Activated CD4-positive, alpha-beta T cell treated with anti-CD3 and anti-CD28 coated beads for 48 hours (primary cell): ENCODE measurements around the gene IL31.
"Not testable (repeated sequence)": the region's sequence is repeated elsewhere in the genome, so short reads cannot be mapped to it uniquely, and the experiment has no call there.

Source experiments
- DNase-seq: peaks from one replicate; pipeline ENCODE4 v3.0.0-alpha.2; 2020

The IL31 gene

DNA sequence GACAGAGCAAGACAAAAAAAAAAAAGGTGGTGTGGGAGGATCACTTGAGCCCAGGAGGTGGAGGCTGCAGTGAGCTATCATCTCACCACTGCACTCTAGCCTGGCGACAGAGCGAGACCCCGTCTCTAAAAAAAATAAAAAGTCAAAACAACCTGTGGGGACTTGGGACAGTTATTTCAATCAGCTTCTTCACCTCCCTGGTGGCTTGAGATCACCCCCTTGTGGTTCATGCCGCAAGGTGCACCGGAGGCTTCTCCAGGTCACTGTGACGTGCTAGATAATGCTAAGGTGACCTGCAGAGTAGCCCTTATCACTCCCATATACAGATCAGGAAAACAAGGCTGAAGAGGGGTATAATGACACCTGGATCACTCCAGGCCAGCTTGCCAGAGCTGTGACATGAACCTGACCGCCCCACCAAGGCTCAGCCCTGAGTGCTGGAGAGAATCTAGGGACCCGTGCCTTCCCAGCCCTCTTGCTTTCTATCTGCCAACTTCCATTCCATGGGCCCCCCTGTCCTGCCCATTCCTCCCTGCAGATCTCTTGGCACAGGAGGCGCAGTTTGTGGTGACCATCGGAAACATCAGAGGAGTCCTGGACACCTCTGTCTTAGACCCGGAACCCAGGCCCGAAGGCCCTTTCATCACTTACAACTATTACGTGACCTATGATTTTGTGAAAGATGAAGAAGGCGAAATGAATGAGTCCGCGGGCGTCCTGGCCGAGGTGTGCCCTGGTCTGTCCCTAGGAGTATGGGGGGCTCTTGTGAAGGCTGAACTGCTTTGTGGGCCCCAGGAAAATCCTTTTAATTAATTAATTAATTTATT is 17.0 kb upstream of the IL31 start:
- peak; percentile 85 for DNase-seq

DNA sequence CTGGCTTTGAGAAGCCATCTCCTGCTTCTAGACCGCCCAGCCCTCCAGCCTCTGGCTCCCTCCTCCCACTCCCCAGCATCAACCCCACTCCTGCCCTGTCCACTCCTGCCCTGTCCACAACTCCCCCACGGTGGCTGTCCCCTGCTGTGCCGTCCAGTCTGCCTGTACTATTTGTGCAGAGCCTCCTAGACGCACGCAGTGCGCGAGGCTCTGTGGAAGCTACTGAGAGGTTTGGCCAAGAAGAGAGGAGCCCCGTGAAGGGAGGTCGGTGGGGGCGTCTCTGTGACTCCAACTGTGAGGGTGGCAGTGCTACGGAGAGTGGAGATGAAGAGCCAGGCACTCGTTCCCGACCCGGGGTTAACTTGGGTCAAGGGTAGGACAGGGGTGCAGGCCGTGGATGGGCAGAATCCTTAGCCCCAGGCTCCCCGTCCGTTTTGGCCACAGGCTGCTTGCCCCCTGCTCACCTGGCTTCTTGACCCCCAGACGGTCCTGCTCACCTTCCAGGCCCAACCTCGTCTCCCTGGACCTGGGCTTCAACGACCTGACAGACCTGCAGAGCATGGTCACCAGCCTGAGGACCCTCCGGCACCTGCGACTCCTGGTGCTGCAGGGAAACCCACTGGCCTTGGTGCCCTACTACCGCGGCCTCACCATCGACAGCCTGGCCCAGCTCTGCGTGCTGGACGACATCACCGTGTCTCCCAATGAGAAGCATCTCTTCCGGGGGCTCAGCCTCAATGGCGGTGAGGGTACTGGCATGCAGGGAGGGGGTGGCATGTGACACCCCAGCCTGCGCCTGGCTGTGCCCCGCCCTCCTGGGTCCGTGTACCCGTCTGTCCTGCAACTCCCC is 15.8 kb upstream of the IL31 start:
- no peak for DNase-seq

DNA sequence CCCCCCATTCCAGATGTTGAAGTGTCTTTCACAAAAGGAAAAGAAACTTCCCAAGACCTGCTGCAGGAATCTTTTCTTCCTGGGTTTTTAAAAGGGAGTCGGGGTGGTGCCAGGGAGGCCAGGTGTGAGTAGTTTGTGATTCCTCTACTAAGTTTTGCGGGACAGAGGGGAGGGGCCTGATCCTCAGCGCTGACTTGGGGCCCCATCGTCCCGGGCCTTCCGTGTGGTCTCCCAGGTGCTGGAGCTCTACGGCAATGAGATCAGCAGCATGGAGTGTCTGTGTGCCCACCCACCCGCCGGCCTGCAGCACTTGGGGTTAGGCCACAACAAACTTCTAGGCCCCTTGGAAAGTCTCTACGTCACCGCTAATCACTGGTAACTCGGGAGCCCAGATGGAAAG is 13.4 kb upstream of the IL31 start:
- DNase-seq, result no peak

- no peak for DNase-seq
Measured at GRCh38 chr12:122185494-122186082, 11.6 kb upstream of the IL31 start.

- no peak for DNase-seq
Measured at GRCh38 chr12:122185079-122185478, 11.1 kb upstream of the IL31 start.

GRCh38 chr12:122184517-122184916 is 10.5 kb upstream of the IL31 start:
- DNase-seq, result no peak

DNA sequence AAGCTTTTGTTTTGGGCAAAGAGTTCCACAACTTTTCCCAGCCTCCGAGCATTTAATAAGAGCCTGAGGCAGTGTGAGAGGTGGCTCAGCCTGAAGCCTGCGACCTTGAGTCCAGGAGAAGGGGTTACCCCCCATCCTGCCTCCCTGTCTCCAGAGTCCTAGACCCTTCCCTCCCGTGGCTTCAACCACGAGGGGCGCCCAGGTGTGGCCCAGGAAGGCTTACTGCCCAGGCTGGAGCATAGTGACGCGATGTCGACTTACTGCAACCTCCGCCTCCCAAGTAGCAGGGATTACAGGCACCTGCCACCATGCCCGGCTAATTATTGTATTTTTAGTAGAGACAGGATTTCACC is 9.5 kb upstream of the IL31 start:
- no peak for DNase-seq

GRCh38 chr12:122182887-122183587 is 9.0 kb upstream of the IL31 start, which contains the start of gene LRRC43:
LRRC43 (plus strand) TSS chr12:122183123; CDS start chr12:122183145, 22 bp downstream.
- DNase-seq, result peak; percentile 32

DNA sequence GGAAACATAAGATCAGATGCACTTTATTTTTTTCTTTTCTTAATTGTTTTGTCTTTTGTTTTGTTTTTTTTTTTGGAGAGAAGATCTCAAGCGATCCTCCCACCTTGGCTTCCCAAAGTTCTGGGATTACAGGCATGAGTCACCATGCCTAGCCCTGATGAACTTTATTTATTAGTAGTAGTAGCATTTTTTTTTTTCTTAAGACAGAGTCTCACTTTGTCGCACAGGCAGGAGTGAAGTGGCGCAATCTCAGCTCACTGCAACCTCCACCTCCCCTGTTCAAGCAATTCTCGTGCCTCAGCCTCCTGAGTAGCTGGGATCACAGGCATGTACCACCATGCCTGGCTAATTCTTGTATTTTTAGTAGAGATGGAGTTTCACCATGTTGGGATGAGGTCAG is 2.5 kb upstream of the IL31 start:
- DNase-seq, result not testable (repeated sequence)

- DNase-seq, result no peak
Measured at GRCh38 chr12:122172262-122172939, 1.6 kb downstream of the IL31 start.

DNA sequence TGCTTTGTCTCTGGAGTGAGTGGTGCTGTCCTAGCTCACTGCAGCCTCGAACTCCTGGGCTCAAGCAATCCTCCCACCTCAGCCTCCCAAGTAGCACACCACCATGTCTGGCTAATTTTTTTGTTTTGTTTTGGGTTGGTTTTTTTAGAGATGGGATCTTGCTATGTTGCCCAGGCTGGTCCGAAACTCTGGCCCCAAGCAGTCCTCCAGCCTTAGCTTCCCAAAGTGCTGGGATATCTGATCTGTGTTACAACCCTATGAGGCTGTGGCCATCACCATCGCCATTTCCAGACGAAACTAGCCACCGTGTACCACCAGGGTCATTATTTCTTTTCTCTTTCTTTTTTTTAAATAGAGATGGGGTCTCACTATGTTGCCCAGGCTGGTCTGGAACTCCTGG is 2.6 kb downstream of the IL31 start:
- no peak for DNase-seq

DNA sequence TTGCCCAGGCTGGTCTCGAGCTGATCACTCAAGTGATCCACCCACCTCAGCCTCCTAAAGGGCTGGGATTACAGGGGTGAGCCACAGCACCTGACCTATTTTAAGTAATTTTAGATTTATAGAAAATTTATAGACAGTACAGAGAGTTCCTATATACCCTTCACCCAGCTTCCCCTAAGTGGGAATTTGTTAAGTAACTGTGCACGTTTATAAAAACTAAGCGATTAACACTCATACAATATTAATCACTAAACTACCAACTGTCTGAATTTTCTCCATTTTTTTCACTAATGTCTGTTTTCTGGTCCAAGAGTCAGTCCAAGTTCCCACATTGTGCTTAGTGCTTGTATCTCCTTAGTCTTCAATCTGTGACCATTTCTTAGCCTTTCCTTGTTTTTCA is 5.5 kb downstream of the IL31 start:
- DNase-seq, result no peak

GRCh38 chr12:122167356-122167925 is 6.6 kb downstream of the IL31 start:
- DNase-seq, result no peak

GRCh38 chr12:122166422-122167349 is 7.3 kb downstream of the IL31 start:
- peak; percentile 74 for DNase-seq

GRCh38 chr12:122162976-122163375 is 11.0 kb downstream of the IL31 start:
- no peak for DNase-seq

GRCh38 chr12:122161682-122162081 is 12.3 kb downstream of the IL31 start:
- no peak for DNase-seq

DNA sequence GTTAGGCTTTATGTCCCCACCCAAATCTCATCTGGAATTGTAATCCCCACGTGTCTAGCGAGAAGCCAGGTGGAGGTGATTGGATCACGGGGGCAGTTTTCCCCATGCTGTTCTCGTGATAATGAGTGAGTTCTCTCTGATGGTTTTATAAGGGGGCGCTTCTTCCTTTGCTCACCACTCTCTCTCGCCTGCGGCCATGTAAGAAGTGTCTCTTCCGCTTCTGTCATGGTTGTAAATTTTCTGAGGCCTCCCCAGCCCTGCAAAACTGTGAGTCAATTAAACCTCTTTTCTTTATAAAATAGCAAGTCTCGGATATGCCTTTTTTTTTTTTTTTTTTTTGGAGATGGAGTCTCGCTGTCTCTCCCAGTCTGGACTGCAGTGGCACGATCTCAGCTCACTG is 13.3 kb downstream of the IL31 start:
- no peak for DNase-seq

DNA sequence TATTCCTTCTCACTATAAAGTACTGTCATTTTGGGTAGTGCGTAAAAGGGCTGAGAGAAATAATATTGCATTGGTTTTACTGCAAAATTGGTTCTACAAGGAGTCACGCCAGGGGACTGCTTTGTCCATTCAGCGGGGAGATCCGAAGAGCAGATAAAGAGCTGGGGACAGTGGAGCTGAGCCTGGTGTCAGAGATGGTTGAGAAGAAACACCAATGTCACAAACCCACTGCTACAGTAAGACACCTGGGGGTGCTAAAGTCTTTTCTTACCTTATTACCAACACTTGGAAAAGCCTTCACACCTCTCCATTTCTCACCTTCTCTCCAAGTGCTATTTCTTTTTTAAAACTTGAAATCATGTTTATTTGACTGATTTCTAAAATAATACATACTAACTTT is 14.1 kb downstream of the IL31 start:
- no peak for DNase-seq

DNA sequence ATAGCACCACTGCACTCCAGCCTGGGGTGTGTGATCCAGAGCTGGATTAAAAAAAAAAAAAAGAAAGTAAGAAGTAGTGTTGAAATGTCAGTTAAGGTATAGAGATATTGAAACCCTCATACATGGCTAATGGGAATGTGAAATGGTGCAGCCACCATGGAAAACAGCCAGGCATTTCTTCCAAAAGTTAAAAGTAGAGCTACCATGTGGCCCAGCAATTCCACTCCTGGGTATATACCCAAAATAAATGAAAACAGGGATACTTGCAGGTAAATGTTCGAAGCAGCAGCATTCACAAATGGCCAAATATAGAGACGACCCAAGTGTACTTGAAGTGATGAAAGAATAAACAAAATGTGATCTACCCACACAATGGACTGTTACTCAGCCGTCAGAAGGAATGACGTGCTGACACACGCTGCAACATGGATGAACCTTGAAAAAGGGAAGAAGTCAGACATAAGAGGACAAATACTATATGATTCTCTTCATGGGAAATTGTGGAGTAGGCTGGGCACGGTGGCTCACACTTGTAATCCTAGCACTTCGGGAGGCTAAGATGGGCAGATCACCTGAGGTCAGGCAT is 15.2 kb downstream of the IL31 start:
- DNase-seq, result no peak

DNA sequence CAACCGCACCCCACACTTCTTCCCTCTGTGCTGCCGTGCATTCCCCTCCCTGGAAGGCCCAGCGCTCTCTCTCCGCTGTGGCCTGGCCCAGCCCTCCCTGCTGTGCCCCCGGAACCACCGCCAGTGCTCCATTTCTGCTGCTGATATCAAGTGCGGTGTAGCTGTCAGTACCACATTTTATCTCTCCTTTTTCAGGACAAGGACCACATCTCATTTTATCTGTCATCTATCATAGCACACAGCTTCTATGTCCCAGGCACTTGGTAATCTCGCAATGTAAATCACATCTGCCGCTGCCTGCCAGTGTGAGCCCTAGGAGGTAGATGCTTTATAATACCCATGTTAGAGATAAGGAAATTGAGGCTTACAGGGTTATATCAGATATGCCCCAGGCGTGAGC is 18.3 kb downstream of the IL31 start:
- DNase-seq, result no peak

GRCh38 chr12:122152754-122153153 is 21.3 kb downstream of the IL31 start:
- DNase-seq, result no peak
